Measurements from ENCODE around the gene ZNF764.

The ZNF764 gene

GRCh38 chr16:30569746-30570635, 11.8 kb upstream of the ZNF764 start:
- DNase-seq = no peak

DNA sequence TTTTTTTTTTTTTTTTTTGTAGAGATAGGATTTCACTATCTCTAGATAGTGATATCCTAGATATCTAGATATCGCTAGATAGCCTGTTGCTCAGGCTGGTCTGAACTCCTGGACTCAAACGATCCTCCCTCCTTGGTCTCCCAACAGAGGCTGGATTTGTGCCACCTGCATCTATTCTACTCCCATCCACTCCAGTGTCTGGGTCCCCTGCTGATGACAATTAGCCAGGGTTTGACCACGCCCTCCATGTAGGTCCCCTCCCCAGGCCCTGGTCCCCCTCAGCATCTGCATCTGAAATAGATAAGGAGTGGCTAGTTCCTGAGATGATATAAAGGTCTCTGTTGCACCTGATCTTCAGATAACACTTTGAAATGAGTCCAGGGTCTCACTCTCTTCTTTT, 11.1 kb upstream of the ZNF764 start:
- DNase-seq = no peak

DNA sequence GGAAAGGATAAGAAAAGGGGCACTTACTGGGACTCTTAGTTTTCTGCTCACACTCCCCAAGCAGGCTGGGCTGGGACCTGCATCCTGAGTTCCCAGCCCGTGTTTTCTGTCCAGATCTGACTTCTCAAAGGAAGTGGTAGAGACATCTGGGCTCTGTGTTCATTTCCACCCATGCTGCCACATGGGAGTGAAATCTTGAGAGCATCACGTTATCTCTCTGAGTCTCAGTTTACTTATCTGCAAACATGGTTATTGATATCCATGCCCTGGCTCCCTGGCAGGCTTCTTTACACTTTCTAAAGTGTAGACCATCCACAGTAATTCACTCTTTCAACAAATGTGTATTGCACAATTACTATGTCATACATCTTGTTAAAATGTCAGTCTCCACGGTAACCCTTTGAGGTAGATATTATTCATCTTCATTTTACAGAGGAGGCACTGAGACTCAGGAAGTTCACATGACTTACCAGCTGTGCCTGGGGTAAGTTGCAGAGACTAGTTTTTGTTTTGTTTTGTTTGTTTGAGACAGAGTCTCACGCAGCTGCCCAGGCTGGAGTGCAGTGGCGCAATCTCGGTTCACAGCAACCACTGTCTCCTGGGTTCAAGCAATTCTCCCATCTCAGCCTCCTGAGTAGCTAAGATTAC, 9.9 kb upstream of the ZNF764 start:
- no peak for DNase-seq

- DNase-seq = no peak
Observed at GRCh38 chr16:30567160-30567990, 9.2 kb upstream of the ZNF764 start.

DNA sequence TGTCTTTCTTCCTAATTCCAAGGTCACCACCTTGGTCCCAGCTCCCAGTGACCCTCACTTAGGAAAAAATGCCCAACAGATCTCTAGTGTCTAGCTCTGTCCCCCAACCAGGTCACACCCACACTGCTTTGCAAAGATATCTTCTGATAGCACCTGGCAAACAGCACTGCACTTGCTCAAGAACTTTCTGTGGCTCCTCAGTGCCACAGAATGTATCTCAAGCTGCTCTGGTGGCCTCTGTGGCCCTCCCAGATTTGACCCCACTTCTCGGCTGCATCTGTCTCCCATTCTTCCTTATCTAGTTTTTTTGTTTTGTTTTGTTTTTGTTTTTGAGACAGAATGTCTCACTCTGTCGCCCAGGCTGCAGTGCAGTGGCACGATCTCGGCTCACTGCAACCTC, 8.4 kb upstream of the ZNF764 start:
- no peak for DNase-seq

DNA sequence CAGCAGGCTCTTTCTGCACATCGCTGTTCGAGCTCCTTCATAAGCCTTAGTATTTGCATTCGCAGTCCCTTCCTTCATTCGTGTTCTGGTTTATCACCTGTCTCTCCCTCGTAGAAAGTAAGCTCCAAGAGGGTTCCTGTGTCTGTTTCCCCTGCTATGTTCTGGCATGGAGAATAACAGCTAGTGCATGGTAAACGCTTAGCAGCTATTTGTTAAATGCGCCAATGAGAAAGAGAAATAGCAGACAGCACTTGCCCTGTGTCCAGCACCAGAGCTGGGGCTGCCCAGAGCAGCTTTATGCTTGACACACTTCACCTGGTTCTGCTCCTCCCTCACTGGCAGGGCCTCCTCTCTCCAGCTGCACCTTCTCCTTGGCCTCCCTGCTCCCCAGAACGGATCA, 7.8 kb upstream of the ZNF764 start:
- no peak for DNase-seq

GRCh38 chr16:30565526-30565925, 7.4 kb upstream of the ZNF764 start:
- DNase-seq = no peak

DNA sequence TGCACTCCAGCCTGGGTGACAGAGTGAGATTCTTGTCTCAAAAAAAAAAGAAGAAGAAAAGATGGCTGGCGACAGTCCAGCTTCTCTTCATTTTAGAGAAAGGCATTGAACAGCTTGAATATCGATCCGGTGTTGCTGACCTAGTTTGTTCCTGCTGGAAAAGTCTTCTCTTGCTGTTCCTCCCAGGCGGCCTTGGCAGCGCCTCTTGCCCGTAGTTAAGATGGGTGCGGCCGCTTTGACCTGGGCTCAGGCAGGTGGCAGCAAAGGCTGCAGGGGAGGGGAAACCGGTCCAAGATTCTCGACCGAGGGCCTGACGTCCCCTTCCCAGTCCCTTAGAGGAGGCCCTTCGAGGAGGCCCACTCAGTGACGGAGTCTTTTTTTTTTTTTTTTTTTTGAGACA, 3.8 kb upstream of the ZNF764 start:
- no peak for DNase-seq

GRCh38 chr16:30561089-30561816, 3.1 kb upstream of the ZNF764 start:
- no peak for DNase-seq

DNA sequence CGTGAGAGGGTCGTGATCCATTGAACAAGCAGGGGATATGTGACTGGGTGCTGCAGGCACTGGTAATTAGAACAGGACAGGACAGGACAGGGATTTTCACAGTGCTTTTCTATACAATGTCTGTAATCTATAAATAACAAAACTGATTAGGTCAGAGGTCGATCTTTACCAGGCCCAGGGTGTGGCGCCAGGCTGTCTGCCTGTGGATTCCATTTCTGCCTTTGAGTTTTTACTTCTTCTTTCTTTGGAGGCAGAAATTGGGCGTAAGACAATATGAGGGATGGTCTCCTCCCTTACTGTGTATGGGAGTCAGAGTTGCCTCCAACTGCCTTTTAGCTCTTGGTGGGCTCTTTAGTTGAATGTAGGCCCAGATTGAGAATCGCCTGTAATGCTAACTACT, 1.5 kb upstream of the ZNF764 start:
- DNase-seq = no peak

DNA sequence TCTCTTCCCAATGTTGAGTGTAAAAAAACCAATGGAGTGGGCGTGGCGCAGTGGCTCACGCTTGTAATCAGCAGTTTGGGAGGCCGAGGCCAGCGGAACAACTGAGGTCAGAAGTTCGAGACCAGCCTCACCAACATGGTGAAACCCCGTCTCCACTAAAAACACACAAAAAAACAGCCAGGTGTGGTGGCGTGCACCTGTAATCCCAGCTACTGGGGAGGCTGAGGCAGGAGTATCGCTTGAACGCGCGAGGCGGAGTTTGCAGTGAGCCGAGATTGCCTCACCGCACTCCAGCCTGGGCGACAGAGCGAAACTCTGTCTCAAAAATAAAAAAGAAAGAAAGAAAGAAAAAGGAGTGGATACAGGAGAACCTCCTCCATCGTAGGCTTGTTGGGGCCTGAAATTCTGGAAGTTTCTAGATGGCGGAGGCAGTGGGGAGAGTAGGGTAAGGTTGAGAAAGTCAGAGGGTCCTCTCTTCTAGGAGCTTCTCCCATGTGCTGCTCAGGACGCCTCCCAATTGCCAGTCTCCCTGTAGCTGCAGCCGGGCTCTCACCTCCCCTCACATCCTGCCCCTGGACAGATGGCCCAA, 709 bp upstream of the ZNF764 start:
- no peak for DNase-seq

DNA sequence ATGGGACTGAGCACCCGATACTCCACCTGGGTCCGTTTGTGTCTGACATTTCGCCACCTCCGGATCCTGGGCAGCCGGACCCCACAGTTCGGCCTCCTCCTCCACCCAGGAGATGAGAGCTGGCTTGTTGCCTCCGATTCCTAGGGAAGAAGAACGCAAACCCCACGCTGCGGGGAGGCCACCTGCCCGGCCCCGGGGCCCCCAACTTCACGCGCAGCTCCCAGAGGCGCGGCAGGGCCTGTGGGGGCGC, 542 bp downstream of the ZNF764 start:
- DNase-seq = no peak

GRCh38 chr16:30556125-30556473, 2.1 kb downstream of the ZNF764 start:
- DNase-seq = no peak

- DNase-seq = no peak
Observed at GRCh38 chr16:30555315-30556124, 2.7 kb downstream of the ZNF764 start.

GRCh38 chr16:30554557-30555314, 3.4 kb downstream of the ZNF764 start:
- no peak for DNase-seq

DNA sequence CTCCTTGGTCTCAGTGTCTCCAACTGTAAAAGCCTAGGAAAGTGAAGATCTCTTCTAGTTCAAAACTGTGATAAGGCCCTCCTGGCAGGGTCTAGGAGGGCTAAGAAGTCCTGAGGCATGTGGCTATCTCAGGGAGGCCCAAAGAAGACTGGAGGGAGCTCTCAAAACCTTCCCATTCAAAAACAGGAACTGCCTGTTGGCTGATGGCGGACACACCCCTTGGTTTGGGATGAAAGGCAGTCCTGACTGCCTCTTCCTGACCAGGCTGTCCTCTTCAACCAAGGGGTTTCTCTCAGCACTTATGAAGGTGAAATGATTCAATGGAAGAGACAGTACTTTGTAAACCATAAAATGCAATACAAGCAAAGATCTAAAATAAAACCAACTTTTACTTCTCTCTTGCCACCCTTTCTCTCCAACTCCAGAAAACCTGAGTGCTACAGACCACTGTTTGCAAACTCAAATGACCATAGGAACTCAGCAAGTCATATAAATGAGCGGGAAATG, 4.7 kb downstream of the ZNF764 start:
- no peak for DNase-seq

DNA sequence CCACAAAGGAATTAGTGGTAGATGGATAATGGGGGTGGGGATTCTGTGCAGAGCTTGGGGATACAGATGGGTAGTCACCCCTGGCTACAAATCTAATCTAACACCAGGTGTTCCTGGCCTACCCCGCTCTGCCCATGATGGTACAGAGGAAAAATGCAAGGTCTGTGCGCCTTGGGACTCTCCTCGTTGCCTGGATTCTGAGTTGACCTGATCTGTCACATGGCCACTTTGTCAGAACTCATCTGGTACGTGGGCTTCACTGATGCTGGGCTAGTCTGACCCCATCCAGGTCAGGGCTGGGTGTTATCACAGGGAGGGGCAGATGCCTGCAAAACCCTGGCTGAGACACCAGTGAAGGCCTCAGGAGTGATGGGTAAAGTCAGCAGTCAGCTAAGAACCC, 5.2 kb downstream of the ZNF764 start:
- DNase-seq = no peak

DNA sequence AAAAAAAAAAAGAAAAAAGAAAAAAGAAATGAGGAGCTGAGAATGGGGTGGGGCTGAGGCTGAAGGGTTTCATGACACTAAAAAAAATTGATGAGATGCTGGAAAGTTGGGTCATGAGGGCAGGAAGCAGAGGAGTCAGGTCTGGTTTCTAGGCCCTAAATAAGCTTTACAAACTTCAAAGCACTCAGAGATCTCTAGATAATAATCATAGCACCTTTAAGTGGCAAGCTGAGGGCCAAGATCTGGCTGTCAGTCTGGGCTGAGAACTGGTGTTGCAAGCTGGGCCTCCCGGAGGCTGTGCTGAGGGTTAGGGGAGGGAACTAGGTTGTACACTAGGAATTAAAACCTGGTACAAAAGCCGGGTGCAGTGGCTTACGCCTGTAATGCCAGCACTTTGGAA, 6.4 kb downstream of the ZNF764 start:
- no peak for DNase-seq

DNA sequence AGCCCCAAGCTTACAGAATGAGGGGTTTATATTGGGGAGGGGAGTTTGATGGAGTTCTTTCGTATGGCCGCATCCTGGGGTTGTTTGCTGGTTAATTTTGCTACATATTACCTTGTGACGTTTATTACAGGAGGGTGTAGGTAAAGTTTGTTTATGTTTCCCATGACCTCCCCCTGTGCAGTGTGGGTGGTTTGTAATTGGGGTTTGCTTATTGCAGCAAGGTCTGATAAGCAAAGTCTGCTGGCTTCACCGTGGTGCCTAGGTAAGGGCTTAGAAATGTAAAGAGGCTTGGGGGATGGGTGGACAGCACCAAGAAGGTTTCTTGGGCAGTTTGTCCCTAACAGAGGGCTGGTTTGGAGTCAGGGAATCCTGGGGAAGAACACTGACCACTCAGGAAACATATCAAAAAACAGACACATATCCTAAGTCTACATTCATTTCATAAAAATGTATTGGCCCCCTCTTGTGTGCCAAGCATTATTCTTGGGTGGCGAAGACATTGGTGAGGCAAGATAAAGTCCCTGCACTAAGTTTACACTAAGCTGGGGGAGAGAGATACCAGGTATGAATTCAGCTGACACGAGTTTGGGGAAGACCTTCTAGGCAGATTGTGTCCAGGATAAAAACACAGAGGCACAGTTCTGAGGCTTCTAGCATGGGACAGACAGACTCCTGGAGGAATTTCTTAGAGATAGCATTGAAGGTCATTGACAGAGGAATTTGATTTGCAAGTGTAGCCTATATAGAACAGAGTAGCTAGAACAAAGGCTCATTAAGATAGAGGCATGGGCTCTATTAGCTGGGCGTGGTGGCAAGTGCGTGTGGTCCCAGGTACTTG, 9.5 kb downstream of the ZNF764 start:
- DNase-seq = no peak

- no peak for DNase-seq
Observed at GRCh38 chr16:30546115-30546514, 12.1 kb downstream of the ZNF764 start.

Data from NCI-H1048 (cell line).